Heart left ventricle (tissue), 16 donors: Measurements from ENCODE around the gene NCOA3. TPM values are rescaled to one million over a fixed set of nuclear protein-coding genes. Genes with fewer than 3 reads are reported as not detected.
"Not testable (repeated sequence)": the region's sequence is repeated elsewhere in the genome, so short reads cannot be mapped to it uniquely, and the experiment has no call there.

ENCODE experiments used
- ATAC-seq, 4 donors: fragments of 200-7000 bp; cut with Tn5 transposase; one replicate each; pipeline ENCODE4 v1.9.1; 2020 to 2022; ENCODE audit warnings: moderate library complexity in 4 of 4, mild to moderate bottlenecking in 3 of 4, moderate number of reproducible peaks in 1 of 4
- DNase-seq, 5 donors: peaks; one replicate each; pipeline ENCODE4 v3.0.0-alpha.2; 2020
- H3K27ac ChIP-seq, 12 donors: fragments of 200-600 bp; sonication (generic) in 4 of 12; one replicate each; pipeline versions ENCODE4 v1.5.0 to v1.8.0; 2016 to 2022; ENCODE audit warnings: mild to moderate bottlenecking in 2 of 12
- H3K27me3 ChIP-seq, 9 donors: fragments of 200-600 bp; sonication (generic) in 2 of 9; one replicate each; pipeline versions ENCODE4 v1.5.1 to v1.8.0; 2016 to 2022; ENCODE audit warnings: mild to moderate bottlenecking in 3 of 9
- H3K36me3 ChIP-seq, 9 donors: fragments of 200-600 bp; sonication (generic) in 2 of 9; one replicate each; pipeline versions ENCODE4 v1.5.0 to v1.8.0; 2018 to 2022; ENCODE audit warnings: mild to moderate bottlenecking in 2 of 9
- H3K4me1 ChIP-seq, 12 donors: fragments of 200-600 bp; sonication (generic) in 4 of 12; one replicate each; pipeline versions ENCODE4 v1.5.0 to v1.8.0; 2016 to 2022; ENCODE audit warnings: mild to moderate bottlenecking in 3 of 12
- H3K4me3 ChIP-seq, 12 donors: fragments of 200-600 bp; sonication (generic) in 4 of 12; one replicate each; pipeline versions ENCODE4 v1.5.0 to v1.8.0; 2017 to 2022; ENCODE audit warnings: mild to moderate bottlenecking in 9 of 12, moderate library complexity in 4 of 12
- H3K9me3 ChIP-seq, 12 donors: fragments of 200-600 bp; sonication (generic) in 4 of 12; one replicate each; pipeline versions ENCODE4 v1.5.0 to v1.8.0; 2016 to 2022; ENCODE audit warnings: mild to moderate bottlenecking in 1 of 12
- POLR2A ChIP-seq, 2 donors: fragments of 450-650 bp; IDR thresholded peaks; one replicate each; pipeline ENCODE4 v1.6.1; 2017; ENCODE audit warnings: antibody characterized with exemption in 2 of 2, mild to moderate bottlenecking in 2 of 2, moderate library complexity in 2 of 2
- WGBS, 4 donors: extraction: QIAGEN DNeasy Blood & Tissue Kit in 2 of 4; methylation state at CpG; one replicate each; pipeline versions ENCODE4 v1.1.5 to v1.1.7; 2013 to 2018; 5-methylcytosine and 5-hydroxymethylcytosine counted together
- intact Hi-C, 10 donors: fragments of 100-400 bp; cut with DNase I; formaldehyde crosslinking; loops; one replicate each; pipeline versions ENCODE4 v1.11.1 to v1.14.2; 2022
- polyA plus RNA-seq, 2 donors: library from polyadenylated mRNA; stranded (reverse); fragments of 200-250 nt; gene quantifications; one replicate each; pipeline ENCODE4 v1.2.3, GENCODE V29; 2013
- total RNA-seq, 9 donors: library from RNA; depleted of rRNA in 2 of 9; stranded (reverse); fragments of >200 nt in 2 of 9; fragmentation: NEBNext Ultra II Directional in 3 of 9; extraction: Animal tissue kit (Norgen Biotek cat#: 25700) in 3 of 9; gene quantifications; one replicate each; pipeline versions ENCODE4 v1.1.0 to v1.2.4, GENCODE V29; 2016 to 2023
- TF ChIP-seq, protein P1 (sequence below), 12 donors: fragments of 200-600 bp; sonication (generic) in 4 of 12; IDR thresholded peaks; one replicate each; pipeline versions ENCODE4 v1.5.0 to v1.8.0; 2018 to 2022; ENCODE audit warnings: antibody characterized with exemption in 12 of 12, mild to moderate bottlenecking in 5 of 12
- donor health status: ischemic (EF 13 %, LVEDD 7.1; RV severe dilation, severe dysfunction).
- donor health status: healthy with polysubstance abuse.
- donor health status: DM: no; HTN: yes; CAD: no.
- donor health status: DM: no; HTN: no; CAD: no.
- donor health status: ischemic (EF 25% LVEDD 6.9; RV normal size, moderate dysfunction).
- donor health status: ischemic (EF 25% LVEDD 5.7; RV mildly dilated, moderate dysfunction).
- donor health status: healthy.
- donor health status: DM: yes; HTN: yes; CAD: no.
- donor health status: ischemic (EF 35%, LVEDD 5.7; RV mildly dilated, moderate dysfunction).
- donor health status: nonischemic (EF 11% LVEDD 7.7; RV severe dilation, severe dysfunction).
- donor health status: DM: yes; HTN: yes; CAD: no.
- donor health status: PGD.
- donor health status: ischemic (EF 29% LVEDD 5.4; RV normal size, mild dysfunction).
- donor health status: nonischemic (EF 23%, LVEDD 6.1; RV moderate dilation, normal function).

Gene NCOA3
- total and polyA plus RNA-seq, 11 donors = 6.7 to 39.3 (median 25.3) TPM

DNA sequence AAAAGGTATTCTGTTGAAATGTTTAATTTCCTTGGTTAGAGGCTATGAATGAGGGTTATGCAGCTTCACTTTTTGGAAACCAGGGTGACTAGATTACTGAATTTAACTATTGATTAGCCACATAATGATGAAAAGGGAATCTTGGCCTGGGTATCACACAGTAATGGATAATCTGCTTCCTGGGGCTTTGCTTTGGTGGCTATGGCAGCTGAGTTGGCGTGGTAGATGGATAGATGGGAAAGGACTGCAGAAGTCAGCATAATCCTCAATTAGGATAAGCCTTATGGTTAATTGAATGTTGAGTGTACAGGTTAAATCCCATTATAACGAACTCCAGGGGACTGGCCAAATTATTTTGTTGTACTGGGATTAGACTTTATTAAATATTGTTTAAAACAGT lies 5.2 kb downstream of the NCOA3 start:
- intact Hi-C loops = loop anchor here in 8 of 10 donors (5.0 to 10.0 kb wide), 9 partner anchors 40 to 312 kb away; no protein-coding TSS in a partner anchor
- ATAC-seq (no peak), DNase-seq (no peak)
- H3K4me1 ChIP-seq = peaks cover 0 to 62% (median 31%) of the 10 kb centered on the region in 12 donors
- H3K27ac ChIP-seq = no peak overlapping the region
- H3K9me3 ChIP-seq = no peaks in the 10 kb centered on the region
- TF ChIP-seq, protein P1, sequence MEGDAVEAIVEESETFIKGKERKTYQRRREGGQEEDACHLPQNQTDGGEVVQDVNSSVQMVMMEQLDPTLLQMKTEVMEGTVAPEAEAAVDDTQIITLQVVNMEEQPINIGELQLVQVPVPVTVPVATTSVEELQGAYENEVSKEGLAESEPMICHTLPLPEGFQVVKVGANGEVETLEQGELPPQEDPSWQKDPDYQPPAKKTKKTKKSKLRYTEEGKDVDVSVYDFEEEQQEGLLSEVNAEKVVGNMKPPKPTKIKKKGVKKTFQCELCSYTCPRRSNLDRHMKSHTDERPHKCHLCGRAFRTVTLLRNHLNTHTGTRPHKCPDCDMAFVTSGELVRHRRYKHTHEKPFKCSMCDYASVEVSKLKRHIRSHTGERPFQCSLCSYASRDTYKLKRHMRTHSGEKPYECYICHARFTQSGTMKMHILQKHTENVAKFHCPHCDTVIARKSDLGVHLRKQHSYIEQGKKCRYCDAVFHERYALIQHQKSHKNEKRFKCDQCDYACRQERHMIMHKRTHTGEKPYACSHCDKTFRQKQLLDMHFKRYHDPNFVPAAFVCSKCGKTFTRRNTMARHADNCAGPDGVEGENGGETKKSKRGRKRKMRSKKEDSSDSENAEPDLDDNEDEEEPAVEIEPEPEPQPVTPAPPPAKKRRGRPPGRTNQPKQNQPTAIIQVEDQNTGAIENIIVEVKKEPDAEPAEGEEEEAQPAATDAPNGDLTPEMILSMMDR (IDR thresholded peaks at IDR 0.05) = no peak
- TF ChIP-seq POLR2A (IDR thresholded peaks at IDR 0.05) = no peak
- no peaks in the 10 kb centered on the region for H3K36me3 ChIP-seq
- 41 to 86% (median 57%) methylated on average over 1 to 2 of the region's 2 CpGs for WGBS, 4 donors
- no peak overlapping the region for H3K4me3 ChIP-seq
- H3K27me3 ChIP-seq = no peaks in the 10 kb centered on the region

DNA sequence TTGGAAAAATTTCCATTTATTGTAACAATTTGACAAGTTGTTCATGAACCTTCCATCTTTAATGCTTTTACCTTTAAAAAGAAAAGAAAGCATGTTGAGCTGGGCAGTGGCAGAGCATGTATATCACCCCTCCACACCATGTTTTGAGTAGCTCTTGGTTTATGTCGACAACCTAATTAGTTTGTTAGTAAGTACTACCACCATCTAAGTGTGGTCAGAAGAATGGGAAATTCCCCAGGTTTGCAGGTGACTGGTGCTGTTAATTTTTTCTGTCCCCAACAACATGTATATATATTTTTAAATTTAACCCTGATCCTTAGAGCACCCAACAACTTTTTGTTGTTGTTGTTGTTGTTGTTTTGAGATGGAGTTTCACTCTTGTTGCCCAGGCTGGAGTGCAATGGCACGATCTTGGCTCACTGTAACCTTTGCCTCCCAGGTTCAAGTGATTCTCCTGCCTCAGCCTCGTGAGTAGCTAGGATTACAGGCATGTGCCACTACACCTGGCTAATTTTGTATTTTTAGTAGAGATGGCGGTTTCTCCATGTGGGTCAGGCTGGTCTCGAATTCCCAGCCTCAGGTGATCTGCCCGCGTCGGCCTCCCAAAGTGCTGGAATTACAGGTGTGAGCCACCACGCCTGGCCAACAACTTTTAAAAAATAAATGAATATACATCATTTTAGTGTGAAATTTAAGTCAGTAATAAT lies 5.7 kb downstream of the NCOA3 start:
- intact Hi-C loops = loop anchor here in 8 of 10 donors (5.0 to 10.0 kb wide), 9 partner anchors 40 to 313 kb away; no protein-coding TSS in a partner anchor
- H3K27me3 ChIP-seq, H3K9me3 ChIP-seq, DNase-seq, H3K27ac ChIP-seq, H3K36me3 ChIP-seq, H3K4me3 ChIP-seq, ATAC-seq: not testable (repeated sequence)
- peaks cover 0 to 62% (median 31%) of the 10 kb centered on the region in 12 donors for H3K4me1 ChIP-seq
- 95 to 97% (median 96%) methylated on average over 9 of the region's 9 CpGs for WGBS, 4 donors

DNA sequence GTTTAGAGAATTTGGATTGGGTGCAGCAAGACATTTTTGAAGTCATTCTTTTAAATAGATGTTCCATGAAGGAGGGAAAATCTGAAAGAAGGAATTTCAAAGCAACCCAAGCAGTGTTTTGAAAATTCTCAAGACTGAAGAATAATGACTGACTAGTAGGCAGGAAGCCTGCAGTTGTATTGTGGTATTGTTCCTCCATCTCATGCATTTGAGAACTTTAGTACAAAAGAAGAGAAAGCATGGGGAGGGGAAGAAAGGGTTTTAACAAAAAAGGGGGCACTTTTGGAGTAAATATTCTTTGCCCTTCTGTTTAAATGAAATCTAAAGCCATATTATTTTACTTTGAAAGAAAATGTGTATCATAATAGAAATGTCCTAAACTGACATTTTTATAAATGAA lies 6.6 kb downstream of the NCOA3 start:
- Histone ChIP-seq H3K36me3 (no peaks in the 10 kb centered on the region), H3K27me3 (no peaks in the 10 kb centered on the region), H3K9me3 (no peaks in the 10 kb centered on the region), H3K4me3 (no peak overlapping the region), H3K4me1 (peaks cover 0 to 58% (median 28%) of the 10 kb centered on the region in 12 donors), H3K27ac (peak overlapping the region in 1 of 12 donors; percentile 17)
- no peak for DNase-seq
- intact Hi-C loops = loop anchor here in 8 of 10 donors (5.0 to 10.0 kb wide), 9 partner anchors 39 to 313 kb away; no protein-coding TSS in a partner anchor
- TF ChIP-seq POLR2A (IDR thresholded peaks at IDR 0.05) = no peak
- TF ChIP-seq, protein P1 (IDR thresholded peaks at IDR 0.05) = no peak
- no peak for ATAC-seq

DNA sequence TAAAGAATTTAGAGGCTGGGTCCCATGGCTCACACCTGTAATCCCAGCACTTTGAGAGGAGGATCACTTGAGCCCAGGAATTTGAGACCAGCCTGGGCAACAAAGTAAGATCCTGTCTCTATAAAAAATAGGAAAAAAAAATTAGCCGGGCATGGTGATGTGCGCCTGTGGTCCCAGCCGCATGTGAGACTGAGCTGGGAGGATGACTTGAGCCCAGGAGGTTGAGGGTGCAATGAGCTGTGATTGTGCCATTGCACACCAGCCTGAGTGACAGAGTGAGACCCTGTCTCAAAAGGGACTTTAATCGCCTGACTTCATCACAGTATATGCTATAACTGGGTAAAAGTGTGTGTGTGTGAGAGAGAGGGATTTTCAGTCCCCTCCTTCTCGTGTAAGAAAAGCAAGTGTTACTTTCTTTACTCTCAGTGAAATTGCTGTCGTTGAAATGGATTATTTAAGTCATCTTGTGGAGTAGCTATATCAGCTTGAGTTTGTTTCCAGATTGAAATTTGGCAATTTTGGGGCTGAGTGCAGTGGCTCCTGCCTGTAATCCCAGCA lies 7.5 kb downstream of the NCOA3 start:
- H3K27ac ChIP-seq = no peak overlapping the region
- H3K9me3 ChIP-seq = no peaks in the 10 kb centered on the region
- TF ChIP-seq, protein P1 (IDR thresholded peaks at IDR 0.05) = no peak
- no peak for TF ChIP-seq POLR2A (IDR thresholded peaks at IDR 0.05)
- DNase-seq (no peak), ATAC-seq (no peak)
- peaks cover 0 to 49% (median 18%) of the 10 kb centered on the region in 12 donors for H3K4me1 ChIP-seq
- no peaks in the 10 kb centered on the region for H3K27me3 ChIP-seq
- WGBS, 4 donors = 89 to 97% (median 92%) methylated on average over 6 of the region's 6 CpGs
- intact Hi-C loops = loop anchor here in 8 of 10 donors (5.0 to 10.0 kb wide), 9 partner anchors 38 to 314 kb away; no protein-coding TSS in a partner anchor
- no peak overlapping the region for H3K4me3 ChIP-seq
- no peaks in the 10 kb centered on the region for H3K36me3 ChIP-seq
